HG03196 (cell line): ENCODE measurements around the gene LRTM2.

Experiments
- ATAC-seq: cut with Tn5 transposase; IDR thresholded peaks from one replicate; pipeline ENCODE4 v1.9.1; 2021; ENCODE audit not compliant: unreplicated experiment

Gene LRTM2

DNA sequence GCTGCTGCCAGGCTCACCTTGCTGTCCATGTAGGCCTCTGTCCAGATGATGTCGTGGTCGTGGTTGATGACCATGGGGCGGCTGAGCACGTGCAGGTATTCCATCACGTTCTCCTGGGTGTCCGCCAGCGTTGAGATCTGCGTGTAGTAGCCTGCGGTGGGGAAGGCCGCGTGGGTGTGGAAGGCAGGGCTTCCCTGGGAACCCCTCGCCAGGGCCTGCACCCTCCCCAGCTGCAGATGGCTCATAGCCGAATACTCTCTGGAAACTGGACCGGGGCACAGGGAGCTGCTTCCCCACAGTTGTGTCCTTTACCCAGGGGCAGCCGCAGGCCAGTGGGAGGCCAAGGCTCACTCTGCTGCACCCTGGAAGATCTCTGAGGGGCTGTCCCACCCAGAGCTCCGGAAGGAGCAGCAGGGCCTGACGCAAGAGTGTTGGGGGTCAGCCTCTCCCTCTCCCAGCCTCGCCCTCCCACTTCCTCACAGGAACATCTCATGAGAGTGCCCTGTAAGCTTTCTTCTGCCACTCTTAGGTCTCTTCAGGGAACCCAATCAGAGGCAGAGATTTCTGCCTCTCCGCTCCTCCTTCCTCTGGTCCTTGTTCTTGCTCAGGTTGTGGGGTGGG, 62.6 kb downstream of the LRTM2 start:
- no peak for ATAC-seq

DNA sequence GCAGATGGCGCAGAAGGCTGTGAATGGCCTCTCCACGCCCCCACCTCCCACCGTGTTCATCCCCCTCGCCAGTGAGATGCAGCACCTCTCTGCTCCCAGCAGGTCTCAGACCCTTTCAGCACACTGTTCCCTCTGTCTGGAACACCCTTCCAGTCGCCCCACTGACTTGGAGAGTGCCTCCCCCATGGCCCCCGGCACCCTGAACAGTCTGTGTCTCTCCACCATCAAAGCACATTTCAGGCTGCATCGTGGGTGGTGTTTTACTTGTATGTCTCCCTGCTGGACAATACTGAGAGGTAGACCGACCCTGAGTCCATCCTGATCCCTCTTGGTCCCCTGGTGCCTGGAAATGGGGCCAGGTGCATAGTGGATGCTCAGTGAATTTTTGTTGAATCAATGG, 63.1 kb downstream of the LRTM2 start:
- ATAC-seq: no peak

GRCh38 chr12:1884651-1885050, 64.3 kb downstream of the LRTM2 start:
- ATAC-seq: no peak

- no peak for ATAC-seq
Observed at GRCh38 chr12:1885082-1885596, 64.8 kb downstream of the LRTM2 start.

DNA sequence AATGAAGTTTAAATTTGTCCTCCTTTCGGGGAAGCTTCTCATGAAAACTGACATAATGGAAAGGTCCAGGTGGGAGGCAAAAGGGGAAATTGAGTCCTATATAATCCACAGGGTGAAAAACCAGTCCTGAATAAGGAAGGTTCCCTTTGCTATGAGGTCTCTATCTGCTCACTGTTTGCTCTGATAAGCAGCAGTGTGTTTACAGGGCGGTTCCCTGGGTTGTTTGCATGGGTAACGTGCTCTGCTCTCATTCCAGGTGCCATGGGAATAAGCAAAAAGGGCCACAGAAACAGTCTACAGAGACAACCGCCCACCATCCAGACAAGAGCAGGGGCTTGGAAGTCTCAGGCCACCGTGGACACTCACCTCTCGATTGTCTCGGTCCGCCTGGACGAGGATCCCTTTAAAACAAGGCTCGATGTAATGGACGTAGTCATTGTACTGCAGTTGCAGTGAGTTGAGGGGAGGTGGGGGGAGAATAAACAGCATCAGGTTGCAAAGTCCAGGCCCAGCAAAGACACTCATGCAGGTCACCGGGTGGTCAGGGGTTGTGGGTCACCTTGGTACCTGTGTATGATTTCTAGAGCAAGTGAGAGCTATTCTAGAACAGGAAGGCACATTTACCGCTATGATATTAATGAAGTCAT, 65.4 kb downstream of the LRTM2 start:
- ATAC-seq: no peak
